Neural cell (in vitro differentiated cells): ENCODE data around the gene SEC61B. TPM values are rescaled to one million over a fixed set of nuclear protein-coding genes. Genes with fewer than 3 reads are reported as not detected.

Experiments used
- H2AFZ ChIP-seq: fragments of 200-600, 300-800 bp; sonication (generic), shearing (Covaris generic); 2 replicates; pipeline ENCODE4 v1.6.0; 2014; ENCODE audit warnings: low read depth, mild to moderate bottlenecking, antibody characterized with exemption, low read length, moderate library complexity
- H3F3A ChIP-seq: fragments of 200-600 bp; shearing (Covaris generic); 2 replicates; pipeline ENCODE4 v1.6.1; 2016; ENCODE audit warnings: mild to moderate bottlenecking, moderate library complexity, mixed read lengths, antibody characterized with exemption, low read length; ENCODE audit not compliant: insufficient read depth, poor library complexity, severe bottlenecking
- H3K27ac ChIP-seq: fragments of 200-600, 300-800 bp; sonication (generic), shearing (Covaris generic); 2 replicates; pipeline ENCODE4 v1.5.1; 2014; ENCODE audit warnings: mild to moderate bottlenecking, low read length, moderate library complexity
- H3K27me3 ChIP-seq: fragments of 300-800, 200-600 bp; sonication (generic), shearing (Covaris generic); 2 replicates; pipeline ENCODE4 v1.6.0; 2014; ENCODE audit warnings: mild to moderate bottlenecking, low read depth, low read length, moderate library complexity; ENCODE audit not compliant: insufficient read depth
- H3K36me3 ChIP-seq: fragments of 300-800, 200-600 bp; sonication (generic), shearing (Covaris generic); 2 replicates; pipeline ENCODE4 v1.5.1; 2014; ENCODE audit warnings: mild to moderate bottlenecking, antibody characterized with exemption, low read length, moderate library complexity; ENCODE audit not compliant: insufficient read depth
- H3K4me2 ChIP-seq: fragments of 300-800, 200-600 bp; sonication (generic), shearing (Covaris generic); 2 replicates; pipeline ENCODE4 v1.6.0; 2014; ENCODE audit warnings: mild to moderate bottlenecking, low read length
- H3K4me3 ChIP-seq: fragments of 300-800, 200-600 bp; sonication (generic), shearing (Covaris generic); 2 replicates; pipeline ENCODE4 v1.5.1; 2014; ENCODE audit warnings: mild to moderate bottlenecking, low read length, moderate library complexity
- H3K79me2 ChIP-seq: fragments of 200-600 bp; shearing (Covaris generic); replicated peaks from 2 replicates; pipeline ENCODE4 v1.6.0; 2014; ENCODE audit warnings: mild to moderate bottlenecking, low read length, moderate library complexity; ENCODE audit not compliant: insufficient read depth
- H3K9ac ChIP-seq: fragments of 300-800, 200-600 bp; sonication (generic), shearing (Covaris generic); 2 replicates; pipeline ENCODE4 v1.6.1; 2016; ENCODE audit warnings: mild to moderate bottlenecking, low read length, mixed read lengths
- H3K9me2 ChIP-seq: fragments of 200-600 bp; shearing (Covaris generic); 2 replicates; pipeline ENCODE4 v1.6.1; 2016; ENCODE audit warnings: mild to moderate bottlenecking, low read length, mixed read lengths; ENCODE audit not compliant: insufficient read depth
- H3K9me3 ChIP-seq: fragments of 200-600, 300-800 bp; sonication (generic), shearing (Covaris generic); 2 replicates; pipeline ENCODE4 v1.6.1; 2016; ENCODE audit warnings: mild to moderate bottlenecking, mixed run types, low read length, moderate library complexity, mixed read lengths
- H4K20me1 ChIP-seq: fragments of 200-600 bp; shearing (Covaris generic); 2 replicates; pipeline ENCODE4 v1.6.1; 2016; ENCODE audit warnings: mild to moderate bottlenecking, mixed run types; ENCODE audit not compliant: insufficient read depth
- EP300 ChIP-seq: fragments of 450-650 bp; conservative IDR thresholded peaks from 2 replicates; pipeline ENCODE4 v1.6.1; 2014; ENCODE audit warnings: antibody characterized with exemption, mild to moderate bottlenecking, moderate library complexity; ENCODE audit not compliant: poor library complexity, severe bottlenecking
- EZH2 ChIP-seq: fragments of 200-600, 300-800 bp; shearing (Covaris generic), sonication (generic); IDR thresholded peaks from 2 replicates; pipeline ENCODE4 v1.6.1; 2014; ENCODE audit warnings: antibody characterized with exemption, low read length, borderline replicate concordance, mild to moderate bottlenecking; ENCODE audit not compliant: insufficient read depth, poor library complexity, severe bottlenecking
- MXI1 ChIP-seq: fragments of 450-650 bp; conservative IDR thresholded peaks from 2 replicates; pipeline ENCODE4 v1.6.1; 2014; ENCODE audit warnings: antibody characterized with exemption, mild to moderate bottlenecking; ENCODE audit not compliant: poor library complexity, severe bottlenecking
- POLR2AphosphoS5 ChIP-seq: IDR thresholded peaks from 2 replicates; pipeline ENCODE4 v1.6.1; 2012
- RAD21 ChIP-seq: fragments of 450-650 bp; conservative IDR thresholded peaks from 2 replicates; pipeline ENCODE4 v1.6.1; 2014; ENCODE audit warnings: antibody characterized with exemption, mild to moderate bottlenecking, moderate library complexity
- SMC3 ChIP-seq: fragments of 450-650 bp; conservative IDR thresholded peaks from 2 replicates; pipeline ENCODE4 v1.6.1; 2014; ENCODE audit warnings: antibody characterized with exemption, mild to moderate bottlenecking, moderate library complexity; ENCODE audit not compliant: poor library complexity
- TAF1 ChIP-seq: IDR thresholded peaks from 2 replicates; pipeline ENCODE4 v1.6.1; 2012; ENCODE audit warnings: low read depth
- polyA plus RNA-seq: library from polyadenylated mRNA; depleted of rRNA; stranded (reverse); fragments of >200 nt; gene quantifications from 2 replicates; pipeline ENCODE4 v1.2.3, GENCODE V29; 2014
- TF ChIP-seq, protein P1 (sequence below): IDR thresholded peaks from 2 replicates; pipeline ENCODE4 v1.6.1; 2012; ENCODE audit warnings: borderline replicate concordance
- TF ChIP-seq, protein P2 (sequence below): fragments of 450-650 bp; IDR thresholded peaks from 2 replicates; pipeline ENCODE4 v1.5.1; 2014; ENCODE audit warnings: antibody characterized with exemption, mild to moderate bottlenecking, moderate library complexity; ENCODE audit not compliant: poor library complexity, severe bottlenecking

SEC61B gene
- polyA plus RNA-seq, 1 donor from 2014 or later = 203 TPM

DNA sequence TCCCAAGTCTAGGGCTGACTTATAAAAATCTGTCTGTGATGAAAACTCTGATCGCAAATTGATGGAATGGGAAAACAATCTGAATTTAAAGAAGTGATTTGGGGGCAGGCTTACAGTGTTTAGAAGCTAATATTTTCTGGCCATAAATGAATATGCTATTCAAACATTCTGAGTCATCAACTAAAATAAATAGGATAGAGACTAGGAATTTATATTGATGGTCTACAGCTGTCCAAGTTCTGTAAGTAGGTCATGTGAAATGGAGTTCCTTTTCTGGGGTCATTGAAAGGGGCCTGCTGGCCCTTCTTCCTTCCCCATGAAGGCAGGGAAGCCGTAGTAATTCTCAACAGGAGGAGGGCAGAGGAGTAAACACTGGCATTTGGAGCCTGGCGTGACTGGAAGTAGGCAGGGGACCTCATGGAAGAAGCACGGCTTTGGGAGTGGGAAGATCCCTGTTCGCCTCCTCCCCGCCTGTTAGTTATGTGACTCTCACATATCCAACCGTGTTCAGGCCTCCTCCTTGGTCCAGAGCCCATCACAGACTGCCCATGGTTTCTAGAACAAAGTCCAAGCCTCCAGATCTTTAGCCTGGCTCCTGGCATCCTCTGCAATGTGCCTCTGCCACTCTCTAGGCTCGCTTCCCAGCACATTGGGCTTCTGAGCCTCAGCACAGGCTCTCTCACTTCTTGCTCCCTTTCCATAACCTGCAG, 32.0 kb upstream of the SEC61B start:
- Histone ChIP-seq H3K27me3 (no peaks in the 10 kb centered on the region), H3K9ac (no peak overlapping the region), H3K9me2 (no peaks in the 10 kb centered on the region), H3K79me2 (no peaks in the 10 kb centered on the region), H4K20me1 (no peaks in the 10 kb centered on the region), H3K9me3 (no peaks in the 10 kb centered on the region), H3K4me2 (no peak overlapping the region), H3K27ac (no peak overlapping the region), H3K4me3 (no peak overlapping the region), H2AFZ (no peak overlapping the region), H3K36me3 (no peaks in the 10 kb centered on the region), H3F3A (no peaks in the 10 kb centered on the region)
- TF ChIP-seq EZH2 (no peak), EP300 (no peak), POLR2AphosphoS5 (no peak), TAF1 (no peak), SMC3 (no peak), RAD21 (no peak), MXI1 (no peak)
- TF ChIP-seq, protein P1, sequence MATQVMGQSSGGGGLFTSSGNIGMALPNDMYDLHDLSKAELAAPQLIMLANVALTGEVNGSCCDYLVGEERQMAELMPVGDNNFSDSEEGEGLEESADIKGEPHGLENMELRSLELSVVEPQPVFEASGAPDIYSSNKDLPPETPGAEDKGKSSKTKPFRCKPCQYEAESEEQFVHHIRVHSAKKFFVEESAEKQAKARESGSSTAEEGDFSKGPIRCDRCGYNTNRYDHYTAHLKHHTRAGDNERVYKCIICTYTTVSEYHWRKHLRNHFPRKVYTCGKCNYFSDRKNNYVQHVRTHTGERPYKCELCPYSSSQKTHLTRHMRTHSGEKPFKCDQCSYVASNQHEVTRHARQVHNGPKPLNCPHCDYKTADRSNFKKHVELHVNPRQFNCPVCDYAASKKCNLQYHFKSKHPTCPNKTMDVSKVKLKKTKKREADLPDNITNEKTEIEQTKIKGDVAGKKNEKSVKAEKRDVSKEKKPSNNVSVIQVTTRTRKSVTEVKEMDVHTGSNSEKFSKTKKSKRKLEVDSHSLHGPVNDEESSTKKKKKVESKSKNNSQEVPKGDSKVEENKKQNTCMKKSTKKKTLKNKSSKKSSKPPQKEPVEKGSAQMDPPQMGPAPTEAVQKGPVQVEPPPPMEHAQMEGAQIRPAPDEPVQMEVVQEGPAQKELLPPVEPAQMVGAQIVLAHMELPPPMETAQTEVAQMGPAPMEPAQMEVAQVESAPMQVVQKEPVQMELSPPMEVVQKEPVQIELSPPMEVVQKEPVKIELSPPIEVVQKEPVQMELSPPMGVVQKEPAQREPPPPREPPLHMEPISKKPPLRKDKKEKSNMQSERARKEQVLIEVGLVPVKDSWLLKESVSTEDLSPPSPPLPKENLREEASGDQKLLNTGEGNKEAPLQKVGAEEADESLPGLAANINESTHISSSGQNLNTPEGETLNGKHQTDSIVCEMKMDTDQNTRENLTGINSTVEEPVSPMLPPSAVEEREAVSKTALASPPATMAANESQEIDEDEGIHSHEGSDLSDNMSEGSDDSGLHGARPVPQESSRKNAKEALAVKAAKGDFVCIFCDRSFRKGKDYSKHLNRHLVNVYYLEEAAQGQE = no peak
- TF ChIP-seq, protein P2, sequence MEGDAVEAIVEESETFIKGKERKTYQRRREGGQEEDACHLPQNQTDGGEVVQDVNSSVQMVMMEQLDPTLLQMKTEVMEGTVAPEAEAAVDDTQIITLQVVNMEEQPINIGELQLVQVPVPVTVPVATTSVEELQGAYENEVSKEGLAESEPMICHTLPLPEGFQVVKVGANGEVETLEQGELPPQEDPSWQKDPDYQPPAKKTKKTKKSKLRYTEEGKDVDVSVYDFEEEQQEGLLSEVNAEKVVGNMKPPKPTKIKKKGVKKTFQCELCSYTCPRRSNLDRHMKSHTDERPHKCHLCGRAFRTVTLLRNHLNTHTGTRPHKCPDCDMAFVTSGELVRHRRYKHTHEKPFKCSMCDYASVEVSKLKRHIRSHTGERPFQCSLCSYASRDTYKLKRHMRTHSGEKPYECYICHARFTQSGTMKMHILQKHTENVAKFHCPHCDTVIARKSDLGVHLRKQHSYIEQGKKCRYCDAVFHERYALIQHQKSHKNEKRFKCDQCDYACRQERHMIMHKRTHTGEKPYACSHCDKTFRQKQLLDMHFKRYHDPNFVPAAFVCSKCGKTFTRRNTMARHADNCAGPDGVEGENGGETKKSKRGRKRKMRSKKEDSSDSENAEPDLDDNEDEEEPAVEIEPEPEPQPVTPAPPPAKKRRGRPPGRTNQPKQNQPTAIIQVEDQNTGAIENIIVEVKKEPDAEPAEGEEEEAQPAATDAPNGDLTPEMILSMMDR = no peak

DNA sequence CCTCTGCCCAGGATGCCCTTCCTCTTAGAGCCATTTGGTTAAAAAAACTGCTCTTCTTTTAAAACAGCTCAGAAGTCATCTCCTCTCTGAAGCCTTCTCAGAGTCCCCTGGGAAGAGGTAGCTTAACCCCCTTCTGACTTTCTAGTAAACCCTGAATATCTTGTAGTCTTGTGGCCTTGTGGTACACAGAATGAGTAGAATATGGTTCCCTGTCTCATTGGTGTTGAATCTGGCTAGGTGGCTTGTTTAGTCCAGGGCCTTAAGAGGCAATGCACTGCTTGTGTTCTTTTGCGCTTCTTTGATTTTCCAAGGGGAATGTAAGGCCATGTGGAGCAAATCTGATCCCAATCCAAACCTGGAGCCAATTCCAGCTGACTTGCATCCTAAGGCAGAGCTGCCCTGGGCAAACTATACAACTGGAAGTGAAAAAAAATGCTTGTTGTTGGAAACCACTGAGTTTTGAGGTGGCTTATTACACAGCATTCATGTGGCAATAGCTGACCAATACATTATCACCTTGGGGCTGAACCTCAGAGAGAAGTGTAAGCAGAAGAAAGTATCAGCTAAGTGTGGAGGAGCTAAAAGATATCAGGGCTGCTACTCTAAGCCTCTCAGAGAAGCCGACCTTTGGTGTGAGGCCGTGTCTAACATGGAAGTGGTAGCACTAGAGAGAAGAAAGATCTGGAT, 31.3 kb upstream of the SEC61B start:
- Histone ChIP-seq H3K4me2 (no peak overlapping the region), H3K79me2 (no peaks in the 10 kb centered on the region), H3F3A (no peaks in the 10 kb centered on the region), H2AFZ (no peak overlapping the region), H3K4me3 (no peak overlapping the region), H3K9ac (no peak overlapping the region), H4K20me1 (no peaks in the 10 kb centered on the region), H3K36me3 (no peaks in the 10 kb centered on the region), H3K9me2 (no peaks in the 10 kb centered on the region), H3K9me3 (no peaks in the 10 kb centered on the region), H3K27me3 (no peaks in the 10 kb centered on the region), H3K27ac (no peak overlapping the region)
- TF ChIP-seq, protein P1 = no peak
- TF ChIP-seq MXI1 = no peak
- no peak for TF ChIP-seq TAF1
- TF ChIP-seq SMC3 = no peak
- no peak for TF ChIP-seq RAD21
- no peak for TF ChIP-seq EP300
- no peak for TF ChIP-seq EZH2
- TF ChIP-seq POLR2AphosphoS5 = no peak
- TF ChIP-seq, protein P2 = no peak
